NCI-H146 (cell line): ENCODE measurements around the gene MAMDC4.
"Not testable (repeated sequence)": the region's sequence is repeated elsewhere in the genome, so short reads cannot be mapped to it uniquely, and the experiment has no call there.

Experiments
- DNase-seq: peaks from one replicate; lab custom pipeline; 2025; lab: John Stamatoyannopoulos, UW

The MAMDC4 gene

GRCh38 chr9:136862849-136863622 lies 10.9 kb downstream of the MAMDC4 start:
- DNase-seq = no peak

- no peak for DNase-seq
Measured at GRCh38 chr9:136863623-136864273, 11.6 kb downstream of the MAMDC4 start.

- DNase-seq = no peak
Measured at GRCh38 chr9:136865041-136865767, 13.1 kb downstream of the MAMDC4 start.

- DNase-seq = no peak
Measured at GRCh38 chr9:136865768-136866103, 13.6 kb downstream of the MAMDC4 start.

GRCh38 chr9:136866898-136867421 lies 14.8 kb downstream of the MAMDC4 start:
- not testable (repeated sequence) for DNase-seq

- DNase-seq = no peak
Measured at GRCh38 chr9:136867480-136867879, 15.3 kb downstream of the MAMDC4 start.

GRCh38 chr9:136867917-136868316 lies 15.8 kb downstream of the MAMDC4 start:
- no peak for DNase-seq

GRCh38 chr9:136868644-136869043 lies 16.5 kb downstream of the MAMDC4 start:
- no peak for DNase-seq

GRCh38 chr9:136869611-136870010 lies 17.5 kb downstream of the MAMDC4 start:
- not testable (repeated sequence) for DNase-seq

GRCh38 chr9:136875155-136875554 lies 23.0 kb downstream of the MAMDC4 start:
- DNase-seq = no peak

GRCh38 chr9:136876476-136876875 lies 24.3 kb downstream of the MAMDC4 start:
- no peak for DNase-seq

GRCh38 chr9:136880651-136881050 lies 28.5 kb downstream of the MAMDC4 start:
- peak; percentile 17 for DNase-seq

GRCh38 chr9:136881691-136882108 lies 29.6 kb downstream of the MAMDC4 start:
- DNase-seq = peak; percentile 82

GRCh38 chr9:136882109-136882946 lies 30.2 kb downstream of the MAMDC4 start:
- no peak for DNase-seq

GRCh38 chr9:136882947-136883283 lies 30.8 kb downstream of the MAMDC4 start:
- not testable (repeated sequence) for DNase-seq

GRCh38 chr9:136883670-136884069 lies 31.5 kb downstream of the MAMDC4 start:
- not testable (repeated sequence) for DNase-seq

GRCh38 chr9:136885950-136886578 lies 33.9 kb downstream of the MAMDC4 start, which contains the start of gene TRAF2:
Gene TRAF2 (plus strand): TSS chr9:136886516. CDS start chr9:136898741, 12,225 bp downstream.
- peak; percentile 93 for DNase-seq

GRCh38 chr9:136886610-136887597 lies 34.8 kb downstream of the MAMDC4 start:
- DNase-seq = peak; percentile 20

GRCh38 chr9:136888454-136888853 lies 36.3 kb downstream of the MAMDC4 start:
- DNase-seq = no peak

- no peak for DNase-seq
Measured at GRCh38 chr9:136889858-136890257, 37.7 kb downstream of the MAMDC4 start.
